Peyer's patch (tissue), 4 donors: ENCODE data around the gene CSTB. TPM values are rescaled to one million over a fixed set of nuclear protein-coding genes. Genes with fewer than 3 reads are reported as not detected.
"Not testable (repeated sequence)": the region's sequence is repeated elsewhere in the genome, so short reads cannot be mapped to it uniquely, and the experiment has no call there.

Experiments used
- DNase-seq, 3 donors: peaks; one replicate each; pipeline ENCODE4 v3.0.0-alpha.2; 2017 to 2019
- H3K27ac ChIP-seq, 4 donors: fragments of 200-600 bp; sonication (generic); one replicate each; pipeline ENCODE4 v1.5.1; 2016 to 2019
- H3K27me3 ChIP-seq, 2 donors: fragments of 200-600 bp; sonication (generic); one replicate each; pipeline ENCODE4 v1.5.1; 2019
- H3K36me3 ChIP-seq, 3 donors: fragments of 200-600 bp; sonication (generic); one replicate each; pipeline ENCODE4 v1.5.1; 2016 to 2019
- H3K4me1 ChIP-seq, 4 donors: fragments of 200-600 bp; sonication (generic); one replicate each; pipeline ENCODE4 v1.5.1; 2016 to 2019
- H3K4me3 ChIP-seq, 4 donors: fragments of 200-600 bp; sonication (generic); 1 replicate in 3 of 4; 2 replicates in 1 of 4; pipeline ENCODE4 v1.5.1; 2016 to 2019; ENCODE audit warnings: mild to moderate bottlenecking in 1 of 4
- H3K9me3 ChIP-seq, 4 donors: fragments of 200-600 bp; sonication (generic); one replicate each; pipeline ENCODE4 v1.5.1; 2016 to 2019; ENCODE audit warnings: mild to moderate bottlenecking in 1 of 4
- POLR2A ChIP-seq, 2 donors: fragments of 450-650 bp; IDR thresholded peaks; one replicate each; pipeline ENCODE4 v1.5.1; 2017; ENCODE audit warnings: antibody characterized with exemption in 2 of 2, mild to moderate bottlenecking in 2 of 2, moderate library complexity in 2 of 2
- total RNA-seq, 4 donors: library from RNA; depleted of rRNA; stranded (reverse); fragments of >200 nt; gene quantifications; one replicate each; pipeline ENCODE4 v1.1.0, GENCODE V29; 2016
- TF ChIP-seq, protein P1 (sequence below), 6 experiments: fragments of 450-650 bp in 4 of 6; fragments of 200-600 bp in 2 of 6; sonication (generic) in 1 of 6; IDR thresholded peaks; one replicate each; pipeline ENCODE4 v1.5.1; 2017 to 2019; ENCODE audit warnings: antibody characterized with exemption in 6 of 6, mild to moderate bottlenecking in 3 of 6, moderate library complexity in 1 of 6

Gene CSTB
- 10 to 100 TPM in 3 of 4 donors, 1 to 10 TPM in 1; 7.4 to 16.1 (median 13.3) TPM for total RNA-seq

- peaks cover 0 to 18% (median 0%) of the 10 kb centered on the region in 3 donors for H3K36me3 ChIP-seq
- TF ChIP-seq POLR2A (IDR thresholded peaks at IDR 0.05), result peak; percentile 65 to 70
- TF ChIP-seq, protein P1, sequence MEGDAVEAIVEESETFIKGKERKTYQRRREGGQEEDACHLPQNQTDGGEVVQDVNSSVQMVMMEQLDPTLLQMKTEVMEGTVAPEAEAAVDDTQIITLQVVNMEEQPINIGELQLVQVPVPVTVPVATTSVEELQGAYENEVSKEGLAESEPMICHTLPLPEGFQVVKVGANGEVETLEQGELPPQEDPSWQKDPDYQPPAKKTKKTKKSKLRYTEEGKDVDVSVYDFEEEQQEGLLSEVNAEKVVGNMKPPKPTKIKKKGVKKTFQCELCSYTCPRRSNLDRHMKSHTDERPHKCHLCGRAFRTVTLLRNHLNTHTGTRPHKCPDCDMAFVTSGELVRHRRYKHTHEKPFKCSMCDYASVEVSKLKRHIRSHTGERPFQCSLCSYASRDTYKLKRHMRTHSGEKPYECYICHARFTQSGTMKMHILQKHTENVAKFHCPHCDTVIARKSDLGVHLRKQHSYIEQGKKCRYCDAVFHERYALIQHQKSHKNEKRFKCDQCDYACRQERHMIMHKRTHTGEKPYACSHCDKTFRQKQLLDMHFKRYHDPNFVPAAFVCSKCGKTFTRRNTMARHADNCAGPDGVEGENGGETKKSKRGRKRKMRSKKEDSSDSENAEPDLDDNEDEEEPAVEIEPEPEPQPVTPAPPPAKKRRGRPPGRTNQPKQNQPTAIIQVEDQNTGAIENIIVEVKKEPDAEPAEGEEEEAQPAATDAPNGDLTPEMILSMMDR (IDR thresholded peaks at IDR 0.05), result no peak
- peak; percentile 89 to 93 (median 91) for DNase-seq
- H3K4me1 ChIP-seq, result peaks cover 0 to 15% (median 4%) of the 10 kb centered on the region in 4 donors
- H3K27ac ChIP-seq, result peak within 1 kb of the TSS; percentile 91 to 97 (median 94)
- peak within 1 kb of the TSS; percentile 75 to 98 (median 92) for H3K4me3 ChIP-seq
- H3K9me3 ChIP-seq, result no peaks in the 10 kb centered on the region
- H3K27me3 ChIP-seq, result no peaks in the 10 kb centered on the region
Measured at GRCh38 chr21:43775795-43776430, at the start of gene CSTB. Gene CSTB (minus strand): TSS chr21:43776308. CDS start chr21:43776269, 39 bp downstream.

DNA sequence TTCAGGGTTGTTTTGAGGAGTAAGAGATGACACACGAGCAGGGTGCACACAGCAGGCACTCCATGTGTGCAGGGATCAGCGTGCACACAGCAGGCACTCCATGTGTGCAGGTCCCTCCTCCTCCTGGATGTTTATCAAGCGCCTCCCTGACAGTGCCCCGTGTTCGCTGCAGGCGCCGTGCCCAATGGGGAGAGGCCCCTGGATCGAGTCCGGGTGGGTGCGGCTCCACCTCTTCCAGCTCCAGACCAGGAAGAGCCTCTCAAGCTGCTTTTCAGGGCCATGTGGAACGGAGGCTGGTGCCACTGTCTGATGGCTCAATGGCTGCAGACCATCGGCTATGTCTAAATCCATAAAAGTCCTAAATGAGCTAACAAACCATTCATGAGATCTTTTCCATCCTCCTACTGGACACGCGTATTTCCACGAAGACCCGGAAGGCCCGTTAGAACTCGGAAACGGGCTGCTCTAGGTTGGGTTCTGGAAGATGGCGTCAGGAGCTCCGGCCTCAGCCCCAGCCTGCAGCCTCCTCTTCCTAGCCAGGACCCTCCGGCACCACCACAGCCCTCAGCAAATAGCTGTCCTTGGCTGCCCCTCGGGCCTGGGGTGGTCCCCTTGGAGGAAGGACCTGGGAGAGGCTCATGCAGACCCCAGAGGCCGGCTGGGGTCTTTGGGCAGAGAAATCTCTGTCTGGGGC is 49.3 kb upstream of the CSTB start:
- Histone ChIP-seq H3K27ac (no peak overlapping the region), H3K9me3 (no peaks in the 10 kb centered on the region), H3K36me3 (no peaks in the 10 kb centered on the region), H3K4me1 (no peaks in the 10 kb centered on the region), H3K4me3 (no peak overlapping the region), H3K27me3 (no peaks in the 10 kb centered on the region)
- TF ChIP-seq POLR2A (IDR thresholded peaks at IDR 0.05), result no peak
- TF ChIP-seq, protein P1 (IDR thresholded peaks at IDR 0.05), result no peak
- DNase-seq, result peak in 1 of 3 donors; percentile 47

- TF ChIP-seq, protein P1 (IDR thresholded peaks at IDR 0.05), result no peak
- no peak for TF ChIP-seq POLR2A (IDR thresholded peaks at IDR 0.05)
- H3K4me1 ChIP-seq, result no peaks in the 10 kb centered on the region
- peak in 1 of 3 donors; percentile 42 for DNase-seq
- no peak overlapping the region for H3K27ac ChIP-seq
- H3K36me3 ChIP-seq, result no peaks in the 10 kb centered on the region
- H3K27me3 ChIP-seq, result no peaks in the 10 kb centered on the region
- peaks cover 0 to 3% (median 0%) of the 10 kb centered on the region in 4 donors for H3K9me3 ChIP-seq
- no peak overlapping the region for H3K4me3 ChIP-seq
Measured at GRCh38 chr21:43824333-43825241, 48.5 kb upstream of the CSTB start.

DNA sequence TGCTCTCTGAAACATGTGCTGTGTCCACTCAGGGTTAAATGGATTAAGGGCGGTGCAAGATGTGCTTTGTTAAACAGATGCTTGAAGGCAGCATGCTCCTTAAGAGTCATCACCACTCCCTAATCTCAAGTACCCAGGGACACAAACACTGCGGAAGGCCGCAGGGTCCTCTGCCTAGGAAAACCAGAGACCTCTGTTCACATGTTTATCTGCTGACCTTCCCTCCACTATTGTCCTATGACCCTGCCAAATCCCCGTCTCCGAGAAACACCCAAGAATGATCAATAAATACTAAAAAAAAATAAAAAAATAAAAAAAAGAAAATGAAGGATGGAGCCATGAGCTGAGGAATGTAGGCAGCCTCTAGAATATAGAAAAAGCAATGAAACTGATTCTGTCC is 46.6 kb upstream of the CSTB start:
- not testable (repeated sequence) for H3K4me3 ChIP-seq, H3K4me1 ChIP-seq

DNA sequence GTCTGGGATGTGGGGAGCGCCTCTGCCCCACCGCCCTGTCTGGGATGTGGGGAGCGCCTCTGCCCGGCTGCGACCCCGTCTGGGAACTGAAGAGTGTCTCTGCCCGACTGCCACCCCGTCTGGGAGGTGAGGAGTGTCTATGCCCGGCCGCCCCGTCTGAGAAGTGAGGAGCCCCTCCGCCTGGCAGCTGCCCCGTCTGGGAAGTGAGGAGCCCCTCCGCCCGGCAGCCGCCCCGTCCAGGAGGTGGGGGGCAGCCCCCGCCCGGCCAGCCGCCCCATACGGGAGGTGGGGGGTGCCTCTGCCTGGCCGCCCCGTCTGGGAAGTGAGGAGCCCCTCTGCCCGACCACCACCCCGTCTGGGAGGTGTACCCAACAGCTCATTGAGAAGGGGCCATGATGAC is 46.1 kb upstream of the CSTB start:
- peaks cover 0 to 12% (median 0%) of the 10 kb centered on the region in 4 donors for H3K9me3 ChIP-seq
- not testable (repeated sequence) for H3K4me3 ChIP-seq, DNase-seq, H3K27me3 ChIP-seq, H3K27ac ChIP-seq, H3K4me1 ChIP-seq, H3K36me3 ChIP-seq

More for the DNA sequence above, 46.6 kb upstream of the CSTB start:
- not testable (repeated sequence) for H3K36me3 ChIP-seq, DNase-seq, H3K27me3 ChIP-seq, H3K27ac ChIP-seq
- H3K9me3 ChIP-seq, result peaks cover 0 to 12% (median 0%) of the 10 kb centered on the region in 4 donors

GRCh38 chr21:43820466-43820865 is 44.4 kb upstream of the CSTB start:
- DNase-seq, result no peak
- H3K27me3 ChIP-seq, result no peaks in the 10 kb centered on the region
- no peak overlapping the region for H3K4me3 ChIP-seq
- H3K4me1 ChIP-seq, result no peaks in the 10 kb centered on the region
- TF ChIP-seq POLR2A (IDR thresholded peaks at IDR 0.05), result no peak
- TF ChIP-seq, protein P1 (IDR thresholded peaks at IDR 0.05), result no peak
- H3K27ac ChIP-seq, result no peak overlapping the region
- H3K36me3 ChIP-seq, result no peaks in the 10 kb centered on the region
- H3K9me3 ChIP-seq, result peaks cover 0 to 12% (median 0%) of the 10 kb centered on the region in 4 donors
